Measurements from ENCODE around the gene FCN3. TPM values are rescaled to one million over a fixed set of nuclear protein-coding genes. Genes with fewer than 3 reads are reported as not detected.
A peak's percentile ranks its signal among the peaks of the same experiment; 100 is the strongest.
"Not testable (repeated sequence)": the region's sequence is repeated elsewhere in the genome, so short reads cannot be mapped to it uniquely, and the experiment has no call there.

Gene FCN3
- 10 to 100 TPM; 14.2 to 24.5 TPM for total RNA-seq
- long read RNA-seq, transcript FCN3-201 (8 exons, 1,030 nt): major isoform, 12 of 18 reads
- long read RNA-seq, partial matches to known transcripts: 1 of 18 reads
- long read RNA-seq, other reads (novel, unspliced or antisense): 1 of 18 reads

DNA sequence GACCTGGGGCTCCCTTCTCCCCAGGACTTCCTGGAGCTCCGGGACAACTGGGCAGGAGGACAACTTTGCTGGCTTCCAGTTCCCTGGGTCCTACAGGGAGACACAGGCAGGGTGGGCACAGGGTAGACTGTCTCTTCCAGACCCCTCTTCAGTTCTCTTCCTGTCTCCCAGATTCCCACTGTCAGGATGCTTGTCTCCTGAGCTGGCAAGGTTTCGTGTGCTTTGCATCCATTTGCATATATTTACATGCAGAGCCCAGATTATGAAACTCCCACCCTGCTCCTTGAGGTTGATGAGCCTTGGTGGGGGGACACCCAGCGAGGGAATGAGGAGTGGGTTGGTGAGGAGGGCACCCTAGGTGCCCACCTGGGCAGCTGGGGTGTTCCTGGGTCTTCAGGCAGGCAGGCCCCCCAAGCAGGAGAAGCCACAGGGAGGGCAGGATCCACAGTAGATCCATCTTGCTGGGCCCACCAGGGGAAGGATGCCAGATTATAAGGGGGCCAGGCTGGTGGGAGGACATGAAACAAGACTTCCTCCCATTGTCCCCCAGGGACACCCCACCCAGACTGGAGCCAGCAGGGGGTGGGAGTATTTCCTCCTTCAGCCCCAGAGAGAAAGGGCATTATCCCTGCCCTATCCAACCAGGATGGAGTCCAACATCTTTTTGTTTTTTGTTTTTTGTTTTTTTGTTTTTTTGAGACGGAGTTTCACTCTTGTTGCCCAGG, at the start of gene FCN3:
TSS of gene FCN3 (minus strand) at position 463 of the 725 bp plus-strand sequence. CDS start at position 457, 6 bp downstream.
- DNase-seq (no peak), ATAC-seq (peak in 1 of 2 donors; percentile 10)
- intact Hi-C loops (cut with DNase I): no loop called here

DNA sequence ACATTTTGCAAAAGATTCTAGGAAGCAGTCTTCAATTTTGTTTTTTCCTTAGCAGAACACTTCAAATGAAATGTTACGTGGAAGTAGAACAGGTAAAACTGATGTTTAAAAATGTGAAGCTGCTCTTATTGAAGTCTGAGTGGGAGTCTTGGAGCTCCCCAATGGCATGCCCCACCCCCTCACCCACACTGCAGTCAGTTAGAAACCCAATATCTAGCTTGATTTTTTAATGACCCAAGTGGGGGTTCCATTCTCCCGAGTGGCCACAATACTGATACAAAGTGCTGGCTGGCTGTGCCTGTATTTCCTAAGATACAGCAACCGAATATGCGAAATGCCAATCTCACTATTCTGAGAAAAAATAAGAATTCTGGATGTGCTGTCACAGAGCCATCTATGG, 49.1 kb upstream of the FCN3 start:
- ATAC-seq (no peak), DNase-seq (no peak)
- intact Hi-C loops (cut with DNase I): no loop called here

GRCh38 chr1:27418326-27419185, 43.9 kb upstream of the FCN3 start:
- DNase-seq (peak; percentile 73), ATAC-seq (peak; percentile 96 to 97)
- intact Hi-C loops (cut with DNase I): loop anchor here in 1 of 2 donors (5.0 kb wide), 1 partner anchor 184 kb away; the partner anchor contains the start of gene AHDC1

DNA sequence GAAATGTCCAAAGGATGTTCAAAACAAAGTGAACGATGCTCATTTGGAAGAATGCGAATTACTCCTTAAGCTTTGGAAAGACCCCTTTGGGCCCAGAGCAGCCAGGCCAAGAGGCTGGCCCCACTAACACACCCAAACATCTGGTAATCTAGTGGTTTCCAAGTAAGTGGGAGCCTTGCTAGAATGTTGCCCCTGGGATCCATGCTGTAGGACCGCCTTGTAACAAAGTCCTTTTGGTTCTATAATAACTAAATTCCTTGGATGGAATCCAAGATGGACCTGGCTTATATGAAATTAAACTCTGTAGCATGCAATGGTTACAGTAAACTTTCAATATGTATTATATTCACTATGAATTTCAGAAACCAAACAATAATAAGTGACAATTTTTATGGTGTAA, 43.1 kb upstream of the FCN3 start:
- ATAC-seq (no peak), DNase-seq (no peak)
- intact Hi-C loops (cut with DNase I): loop anchor here in 1 of 2 donors (5.0 kb wide), 1 partner anchor 185 kb away; the partner anchor contains the start of gene AHDC1

GRCh38 chr1:27416387-27417111, 41.9 kb upstream of the FCN3 start:
- intact Hi-C loops (cut with DNase I): loop anchor here in 1 of 2 donors (5.0 kb wide), 1 partner anchor 186 kb away; the partner anchor contains the start of gene AHDC1
- DNase-seq (no peak), ATAC-seq (peak in 1 of 2 donors; percentile 45)

DNA sequence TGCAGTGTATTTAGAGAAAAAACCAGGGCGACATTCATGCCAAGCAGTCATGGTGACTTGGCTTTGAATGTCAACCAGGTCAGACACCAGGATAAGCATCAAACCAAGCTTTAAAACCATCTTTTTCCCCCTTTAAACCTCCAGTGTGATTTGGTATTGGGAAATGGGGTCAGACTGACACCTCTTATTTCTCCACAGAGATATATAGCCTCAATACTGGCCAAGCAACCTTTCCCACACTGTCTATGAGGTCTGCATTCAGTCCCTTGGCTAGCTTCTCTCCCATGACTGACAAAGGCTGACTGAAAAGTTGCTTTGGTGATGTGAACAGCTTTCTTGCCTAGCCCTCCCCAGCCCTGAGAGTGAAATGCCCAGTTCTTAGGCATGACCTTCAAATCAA, 39.5 kb upstream of the FCN3 start:
- no peak for DNase-seq
- intact Hi-C loops (cut with DNase I): no loop called here
- no peak for ATAC-seq

DNA sequence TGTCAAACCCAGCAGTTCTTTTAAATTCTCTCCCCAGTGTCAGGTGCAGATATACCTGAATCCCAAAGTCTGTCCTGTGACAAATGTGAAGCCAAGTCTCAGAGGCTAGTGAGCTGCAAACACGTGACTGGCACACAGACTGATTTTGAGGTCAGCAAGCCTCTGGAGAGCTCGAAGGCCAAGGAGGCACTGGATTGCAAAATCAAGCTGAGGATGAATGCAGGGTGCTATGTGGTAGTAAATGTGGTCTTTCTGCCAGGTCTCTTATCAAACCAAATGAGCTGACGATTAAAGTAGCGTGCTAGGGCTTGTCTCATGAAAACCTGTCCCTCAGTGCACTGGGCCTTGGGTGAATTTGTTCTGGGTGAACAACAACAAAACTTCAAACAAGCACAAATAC, 38.4 kb upstream of the FCN3 start:
- ATAC-seq (peak; percentile 67 to 76), DNase-seq (no peak)
- intact Hi-C loops (cut with DNase I): no loop called here

GRCh38 chr1:27412502-27412901, 37.9 kb upstream of the FCN3 start:
- ATAC-seq: no peak
- intact Hi-C loops (cut with DNase I): no loop called here

DNA sequence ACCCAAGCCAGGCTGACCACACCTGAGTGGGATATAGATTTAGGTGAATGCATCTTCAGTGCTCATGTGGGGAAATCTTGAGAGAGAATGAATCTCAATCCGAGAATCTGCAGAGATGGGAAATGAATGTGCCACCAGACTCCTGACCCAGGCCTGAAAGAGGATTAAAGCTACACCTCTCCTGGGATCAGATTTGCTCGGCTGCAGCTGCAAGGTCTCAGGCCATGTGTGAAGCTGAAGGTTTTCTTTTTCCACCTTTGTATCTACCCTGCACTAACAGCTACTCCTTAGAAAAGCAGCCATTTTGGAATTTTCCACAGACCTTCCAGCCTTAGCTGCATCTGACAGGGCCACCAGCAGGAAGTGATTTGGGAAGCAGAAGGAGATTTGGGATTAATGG, 36.1 kb upstream of the FCN3 start:
- DNase-seq (no peak), ATAC-seq (no peak)
- intact Hi-C loops (cut with DNase I): no loop called here

More at GRCh38 chr1:27412502-27412901, 37.9 kb upstream of the FCN3 start:
- DNase-seq: no peak

DNA sequence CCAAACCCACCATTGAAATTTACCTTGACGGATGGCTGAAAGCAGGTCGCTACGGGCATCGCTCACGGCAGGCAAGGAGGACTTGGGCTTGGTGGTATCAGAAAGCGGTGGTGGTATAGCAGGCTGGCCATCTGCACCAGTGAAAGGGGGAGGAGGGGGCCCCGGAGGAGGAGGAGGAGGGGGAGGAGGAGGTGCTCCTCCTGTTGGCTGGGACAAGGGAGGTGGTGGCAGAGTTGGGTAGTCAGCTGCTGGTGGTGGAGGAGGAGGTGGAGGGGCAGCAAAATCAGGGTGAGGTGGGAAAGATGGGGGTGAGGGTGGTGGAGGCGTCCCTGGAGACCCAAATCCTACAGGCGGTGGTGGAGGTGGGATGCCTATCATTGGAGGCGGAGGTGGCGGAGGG, 35.0 kb upstream of the FCN3 start:
- ATAC-seq (no peak), DNase-seq (no peak)
- intact Hi-C loops (cut with DNase I): no loop called here

DNA sequence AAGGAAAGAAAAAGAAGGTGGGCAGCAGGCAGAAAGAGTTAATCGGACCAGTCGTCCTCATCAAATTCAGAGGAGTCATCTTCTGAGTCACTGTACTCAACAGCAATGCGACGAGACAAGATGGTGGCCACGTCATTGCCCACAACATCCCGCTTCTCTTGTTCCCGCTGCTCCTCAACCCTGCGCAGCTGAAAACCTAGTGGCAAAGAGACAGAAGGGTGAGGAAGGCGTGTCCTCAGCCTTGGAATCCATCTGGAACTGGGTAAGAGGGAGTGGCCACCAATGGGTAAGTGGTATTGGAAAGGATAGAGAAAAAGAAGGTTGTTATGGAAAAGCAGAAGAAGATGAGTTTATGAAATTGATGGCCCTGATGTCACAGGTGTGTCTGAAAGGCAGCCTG, 33.5 kb upstream of the FCN3 start:
- no peak for DNase-seq
- intact Hi-C loops (cut with DNase I): no loop called here
- ATAC-seq: no peak

- ATAC-seq; intact Hi-C loops (cut with DNase I); DNase-seq: not testable (repeated sequence)
These were observed 32.2 kb upstream of the FCN3 start for GRCh38 chr1:27406791-27407190.

GRCh38 chr1:27406362-27406680, 31.7 kb upstream of the FCN3 start:
- DNase-seq (no peak), ATAC-seq (no peak)
- intact Hi-C loops (cut with DNase I): no loop called here

DNA sequence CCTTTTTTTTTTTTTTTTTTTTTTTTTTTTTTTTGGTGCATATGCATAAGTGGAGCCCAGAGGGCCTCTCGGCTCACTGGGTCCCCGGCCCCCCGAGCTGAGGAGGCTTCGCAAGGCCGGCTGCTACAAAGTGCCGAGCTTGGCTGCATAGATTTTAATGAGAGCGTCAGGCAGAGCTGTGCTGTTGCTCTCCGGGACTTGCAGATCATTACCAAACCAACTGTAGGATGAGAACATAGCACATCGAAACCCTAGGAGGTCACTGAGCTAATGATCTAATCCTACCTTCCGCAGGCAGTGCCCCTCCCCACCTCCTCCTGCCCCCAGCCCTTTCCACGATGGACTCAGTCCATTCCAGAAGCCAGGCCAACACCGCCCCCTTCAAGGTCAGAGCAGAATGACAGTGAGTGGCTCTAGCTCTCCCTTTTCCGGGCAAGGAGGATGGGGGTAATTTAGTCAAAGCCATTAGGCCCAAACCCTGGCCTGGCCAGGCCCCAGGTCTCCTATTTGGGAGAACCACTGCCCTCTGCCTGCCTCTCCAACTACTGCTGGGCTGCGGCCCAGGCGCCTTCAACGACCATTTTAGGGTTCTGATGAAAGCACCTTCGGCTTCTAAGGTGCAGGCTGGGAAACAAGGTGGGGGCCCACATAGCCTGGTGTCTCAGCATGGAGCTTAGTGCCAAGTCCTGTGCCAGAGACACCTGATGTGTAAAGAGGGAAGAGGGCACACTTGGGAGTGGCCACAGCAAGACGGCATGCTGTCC, 31.2 kb upstream of the FCN3 start:
- intact Hi-C loops (cut with DNase I); DNase-seq: not testable (repeated sequence)
- ATAC-seq: peak in 1 of 2 donors; percentile 6

DNA sequence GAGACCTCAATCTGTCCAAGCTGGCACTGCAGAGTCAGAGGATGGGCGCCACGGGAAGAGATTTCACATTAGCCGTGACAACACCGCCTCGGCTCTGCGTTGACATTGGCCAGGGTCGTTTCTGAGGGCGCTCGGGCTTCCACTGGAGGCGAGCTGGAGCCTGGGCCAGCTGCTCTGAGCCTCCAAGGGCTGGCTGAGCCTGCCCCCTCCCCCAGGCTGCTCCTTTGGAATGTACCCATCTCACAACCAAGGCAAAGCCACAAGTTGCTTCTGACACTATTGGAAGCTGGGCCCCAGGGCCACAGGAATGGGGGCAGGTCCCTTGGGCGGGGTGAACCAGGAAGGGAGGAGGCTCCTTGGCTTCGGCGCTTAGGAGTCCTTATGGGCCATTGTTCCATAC, 30.4 kb upstream of the FCN3 start:
- intact Hi-C loops (cut with DNase I): no loop called here
- DNase-seq: peak; percentile 65
- peak; percentile 9 to 52 for ATAC-seq

DNA sequence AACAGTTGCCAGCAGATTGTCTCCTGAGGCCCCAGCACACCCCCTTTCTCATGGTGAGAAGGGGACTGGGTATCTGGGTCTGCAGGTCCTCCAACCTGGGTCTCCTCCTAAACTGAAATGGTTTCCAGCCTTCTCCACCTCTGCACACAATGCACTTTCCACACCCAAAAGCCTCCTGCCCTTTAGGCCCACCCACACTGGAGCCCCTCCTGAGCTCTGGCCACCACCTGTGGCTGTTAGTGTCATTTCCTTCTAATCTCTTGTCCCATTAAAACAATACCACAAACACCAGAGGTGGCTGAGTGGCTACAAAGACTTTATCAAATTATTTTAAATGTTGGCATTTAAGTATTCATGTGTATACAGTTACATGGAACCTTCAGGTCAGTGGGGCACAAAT, 29.3 kb upstream of the FCN3 start:
- no peak for DNase-seq
- intact Hi-C loops (cut with DNase I): loop anchor here in 1 of 2 donors (5.0 kb wide), 1 partner anchor 258 kb away; no protein-coding TSS in a partner anchor
- ATAC-seq: no peak

GRCh38 chr1:27403065-27403726, 28.6 kb upstream of the FCN3 start:
- ATAC-seq (peak; percentile 53 to 61), DNase-seq (peak; percentile 74)

GRCh38 chr1:27402349-27402754, 27.7 kb upstream of the FCN3 start:
- ATAC-seq (peak; percentile 50 to 56), DNase-seq (peak; percentile 81)
- intact Hi-C loops (cut with DNase I): loop anchor here in 1 of 2 donors (5.0 kb wide), 1 partner anchor 260 kb away; no protein-coding TSS in a partner anchor

More at GRCh38 chr1:27403065-27403726, 28.6 kb upstream of the FCN3 start:
- intact Hi-C loops (cut with DNase I): loop anchor here in 1 of 2 donors (5.0 kb wide), 1 partner anchor 259 kb away; no protein-coding TSS in a partner anchor
